Tibial nerve (tissue), 4 donors: ENCODE results near the gene EIF4ENIF1. TPM values are rescaled to one million over a fixed set of nuclear protein-coding genes. Genes with fewer than 3 reads are reported as not detected.
"Not testable (repeated sequence)": the region's sequence is repeated elsewhere in the genome, so short reads cannot be mapped to it uniquely, and the experiment has no call there.

ENCODE experiments used
- DNase-seq, 2 donors: peaks; one replicate each; pipeline ENCODE4 v3.0.0-alpha.2; 2019; ENCODE audit warnings: low spot score in 2 of 2
- H3K27ac ChIP-seq, 4 donors: fragments of 200-600 bp; sonication (generic) in 3 of 4; one replicate each; pipeline ENCODE4 v1.5.1; 2017 to 2019; ENCODE audit warnings: mild to moderate bottlenecking in 1 of 4
- H3K27me3 ChIP-seq, 2 donors: fragments of 200-600 bp; sonication (generic) in 1 of 2; one replicate each; pipeline versions ENCODE4 v1.5.1 to v1.6.0; 2017 to 2019
- H3K36me3 ChIP-seq, 3 donors: fragments of 200-600 bp; sonication (generic); one replicate each; pipeline ENCODE4 v1.5.1; 2018 to 2019
- H3K4me1 ChIP-seq, 4 donors: fragments of 200-600 bp; sonication (generic) in 3 of 4; one replicate each; pipeline ENCODE4 v1.5.1; 2017 to 2019
- H3K4me3 ChIP-seq, 4 donors: fragments of 200-600 bp; sonication (generic) in 3 of 4; one replicate each; pipeline ENCODE4 v1.5.1; 2017 to 2019; ENCODE audit warnings: mild to moderate bottlenecking in 1 of 4, moderate library complexity in 1 of 4
- H3K9me3 ChIP-seq, 4 donors: fragments of 200-600 bp; sonication (generic) in 3 of 4; one replicate each; pipeline ENCODE4 v1.5.1; 2017 to 2019
- CTCF ChIP-seq, 5 experiments: fragments of 200-600 bp in 3 of 5; fragments of 450-650 bp in 2 of 5; sonication (generic) in 3 of 5; IDR thresholded peaks; one replicate each; pipeline ENCODE4 v1.5.1; 2016 to 2019; ENCODE audit warnings: antibody characterized with exemption in 5 of 5, mild to moderate bottlenecking in 3 of 5, moderate library complexity in 2 of 5
- EP300 ChIP-seq, 2 donors: sonication (generic); formaldehyde crosslinking; IDR thresholded peaks; one replicate each; pipeline ENCODE4 v1.6.1; 2017; ENCODE audit warnings: antibody characterized with exemption in 2 of 2, mild to moderate bottlenecking in 1 of 2
- POLR2A ChIP-seq, 2 donors: fragments of 450-650 bp; IDR thresholded peaks; one replicate each; pipeline ENCODE4 v1.6.1; 2017; ENCODE audit warnings: antibody characterized with exemption in 2 of 2, mild to moderate bottlenecking in 2 of 2, moderate library complexity in 2 of 2
- WGBS, 2 donors: methylation state at CpG; one replicate each; pipeline ENCODE4 v1.1.5; 2018; 5-methylcytosine and 5-hydroxymethylcytosine counted together
- total RNA-seq, 4 donors: library from RNA; depleted of rRNA; stranded (reverse); fragments of >200 nt; gene quantifications; one replicate each; pipeline ENCODE4 v1.1.0, GENCODE V29; 2016

The EIF4ENIF1 gene
- total RNA-seq, 4 donors from 2014 or later = 14.4 to 31.8 (median 17.5) TPM

GRCh38 chr22:31488346-31488883 lies 1.2 kb downstream of the EIF4ENIF1 start:
- 80 to 85% methylated on average over 6 of the region's 6 CpGs for WGBS, 2 donors
- H3K4me1 ChIP-seq = peaks cover 0 to 50% (median 14%) of the 10 kb centered on the region in 4 donors

GRCh38 chr22:31486951-31487350 lies 2.7 kb downstream of the EIF4ENIF1 start:
- Histone ChIP-seq H3K27ac (no peak overlapping the region), H3K27me3 (no peaks in the 10 kb centered on the region), H3K36me3 (peaks cover 0 to 50% (median 0%) of the 10 kb centered on the region in 3 donors), H3K9me3 (no peaks in the 10 kb centered on the region), H3K4me3 (no peak overlapping the region), H3K4me1 (peaks cover 0 to 52% (median 14%) of the 10 kb centered on the region in 4 donors)
- DNase-seq = no peak
- 92 to 96% methylated on average over 2 of the region's 2 CpGs for WGBS, 2 donors
- TF ChIP-seq POLR2A (IDR thresholded peaks at IDR 0.05) (no peak), CTCF (IDR thresholded peaks at IDR 0.05) (no peak), EP300 (IDR thresholded peaks at IDR 0.05) (no peak)

More at GRCh38 chr22:31488346-31488883, 1.2 kb downstream of the EIF4ENIF1 start:
- peaks cover 0 to 35% (median 0%) of the 10 kb centered on the region in 3 donors for H3K36me3 ChIP-seq
- no peaks in the 10 kb centered on the region for H3K9me3 ChIP-seq
- no peak for TF ChIP-seq EP300 (IDR thresholded peaks at IDR 0.05)
- TF ChIP-seq POLR2A (IDR thresholded peaks at IDR 0.05) = no peak
- no peak for TF ChIP-seq CTCF (IDR thresholded peaks at IDR 0.05)
- peak overlapping the region in 2 of 4 donors; percentile 93 to 98 for H3K27ac ChIP-seq
- H3K4me3 ChIP-seq = peak overlapping the region in 3 of 4 donors; percentile 54 to 90 (median 82)
- H3K27me3 ChIP-seq = no peaks in the 10 kb centered on the region
- no peak for DNase-seq

DNA sequence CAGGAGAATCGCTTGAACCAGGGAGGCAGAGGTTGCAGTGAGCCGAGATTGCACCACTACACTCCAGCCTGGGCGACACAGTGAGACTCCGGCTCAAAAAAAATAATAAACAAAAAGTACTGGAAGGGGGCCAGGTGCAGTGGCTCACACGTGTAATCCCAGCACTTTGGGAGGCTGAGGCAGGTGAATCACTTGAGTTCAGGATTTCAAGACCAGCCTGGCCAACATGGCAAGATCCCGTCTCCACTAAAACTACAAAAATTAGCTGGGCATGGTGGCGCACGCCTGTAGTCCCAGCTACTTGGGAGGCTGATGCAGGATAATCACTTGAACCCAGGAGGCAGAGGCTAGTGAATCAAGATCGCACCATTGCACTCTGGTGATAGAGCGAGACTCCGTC lies 3.3 kb downstream of the EIF4ENIF1 start:
- Histone ChIP-seq H3K4me1 (peaks cover 0 to 51% (median 14%) of the 10 kb centered on the region in 4 donors), H3K36me3 (peaks cover 0 to 56% (median 0%) of the 10 kb centered on the region in 3 donors)
- not testable (repeated sequence) for H3K9me3 ChIP-seq, H3K27ac ChIP-seq, H3K4me3 ChIP-seq, H3K27me3 ChIP-seq, DNase-seq
- WGBS, 2 donors = 92 to 96% methylated on average over 11 of the region's 11 CpGs

GRCh38 chr22:31482470-31482869 lies 7.2 kb downstream of the EIF4ENIF1 start:
- 91 to 92% methylated on average over 8 of the region's 8 CpGs for WGBS, 2 donors
- H3K4me1 ChIP-seq = peaks cover 0 to 27% (median 0%) of the 10 kb centered on the region in 4 donors
- H3K9me3 ChIP-seq, DNase-seq, H3K27me3 ChIP-seq, H3K27ac ChIP-seq, H3K4me3 ChIP-seq: not testable (repeated sequence)
- H3K36me3 ChIP-seq = peaks cover 0 to 81% (median 0%) of the 10 kb centered on the region in 3 donors

DNA sequence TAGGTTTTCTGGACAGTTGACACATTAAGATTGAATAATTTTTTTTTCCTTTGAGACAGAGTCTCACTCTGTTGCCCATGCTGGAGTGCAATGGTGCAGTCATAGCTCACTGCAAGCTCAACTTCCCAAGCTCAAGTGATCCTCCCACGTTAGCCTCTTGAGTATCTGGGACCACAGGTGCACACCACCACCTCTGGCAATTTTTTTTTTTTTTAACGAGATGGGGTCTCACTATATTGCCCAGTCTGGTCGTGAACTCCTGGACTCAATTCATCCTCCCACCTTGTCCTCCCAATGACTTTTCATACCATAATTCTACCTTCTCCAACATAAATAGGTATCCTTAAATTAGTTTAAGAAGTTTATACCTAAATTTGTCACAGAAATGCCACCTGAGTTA lies 8.5 kb downstream of the EIF4ENIF1 start:
- H3K4me3 ChIP-seq = no peak overlapping the region
- H3K36me3 ChIP-seq = peaks cover 0 to 75% (median 0%) of the 10 kb centered on the region in 3 donors
- no peaks in the 10 kb centered on the region for H3K9me3 ChIP-seq
- no peaks in the 10 kb centered on the region for H3K27me3 ChIP-seq
- WGBS, 2 donors = 90 to 97% methylated on average over 3 of the region's 3 CpGs
- no peak overlapping the region for H3K27ac ChIP-seq
- no peak for DNase-seq
- H3K4me1 ChIP-seq = peaks cover 0 to 23% (median 0%) of the 10 kb centered on the region in 4 donors
- TF ChIP-seq CTCF (IDR thresholded peaks at IDR 0.05) (no peak), POLR2A (IDR thresholded peaks at IDR 0.05) (no peak), EP300 (IDR thresholded peaks at IDR 0.05) (no peak)

- 87 to 88% methylated on average over 4 of the region's 4 CpGs for WGBS, 2 donors
- Histone ChIP-seq H3K4me1 (peaks cover 0 to 16% (median 0%) of the 10 kb centered on the region in 4 donors), H3K27me3 (no peaks in the 10 kb centered on the region), H3K27ac (no peak overlapping the region), H3K36me3 (peaks cover 0 to 47% (median 0%) of the 10 kb centered on the region in 3 donors), H3K9me3 (no peaks in the 10 kb centered on the region), H3K4me3 (no peak overlapping the region)
- no peak for DNase-seq
- no peak for TF ChIP-seq CTCF (IDR thresholded peaks at IDR 0.05)
- no peak for TF ChIP-seq POLR2A (IDR thresholded peaks at IDR 0.05)
- TF ChIP-seq EP300 (IDR thresholded peaks at IDR 0.05) = no peak
Measured at GRCh38 chr22:31477329-31477728, 12.3 kb downstream of the EIF4ENIF1 start.
